SU-DHL-6 (cell line): Measurements from ENCODE around the gene NSMCE3.
"Not testable (repeated sequence)": the region's sequence is repeated elsewhere in the genome, so short reads cannot be mapped to it uniquely, and the experiment has no call there.

ENCODE experiments used
- H2AFZ ChIP-seq: fragments of 200-600 bp; sonication (generic); 2 replicates; pipeline ENCODE4 v1.6.1; 2014; ENCODE audit warnings: low read depth, mild to moderate bottlenecking, moderate library complexity, mixed read lengths, antibody characterized with exemption, low read length; ENCODE audit not compliant: severe bottlenecking
- H3F3A ChIP-seq: fragments of 200-600 bp; shearing (Covaris generic); 2 replicates; pipeline ENCODE4 v1.6.0; 2016; ENCODE audit warnings: antibody characterized with exemption, mild to moderate bottlenecking; ENCODE audit not compliant: insufficient read depth
- H3K27ac ChIP-seq: fragments of 200-600 bp; sonication (generic); 2 replicates; pipeline ENCODE4 v1.5.1; 2016; ENCODE audit warnings: low read depth, mild to moderate bottlenecking, low read length, moderate library complexity, mixed read lengths
- H3K27me3 ChIP-seq: fragments of 200-600 bp; sonication (generic), shearing (Covaris generic); 2 replicates; pipeline ENCODE4 v1.6.0; 2014; ENCODE audit warnings: mild to moderate bottlenecking, low read length
- H3K36me3 ChIP-seq: fragments of 200-600 bp; sonication (generic); 2 replicates; pipeline ENCODE4 v1.6.1; 2014; ENCODE audit warnings: mild to moderate bottlenecking, low read length, mixed read lengths
- H3K4me2 ChIP-seq: fragments of 300-600, 200-600 bp; shearing (Covaris generic), sonication (generic); 2 replicates; pipeline ENCODE4 v1.6.0; 2014; ENCODE audit warnings: low read length, low read depth, mild to moderate bottlenecking; ENCODE audit not compliant: poor library complexity, severe bottlenecking
- H3K4me3 ChIP-seq: fragments of 200-600 bp; sonication (generic); 2 replicates; pipeline ENCODE4 v1.5.1; 2014; ENCODE audit warnings: antibody characterized with exemption, low read length, mild to moderate bottlenecking, mixed read lengths; ENCODE audit not compliant: insufficient read depth, poor library complexity, severe bottlenecking
- H3K79me2 ChIP-seq: fragments of 200-600 bp; sonication (generic); 2 replicates; pipeline ENCODE4 v1.6.1; 2014; ENCODE audit warnings: mild to moderate bottlenecking, low read length, moderate library complexity; ENCODE audit not compliant: insufficient read depth
- H3K9ac ChIP-seq: fragments of 200-600 bp; sonication (generic); 2 replicates; pipeline ENCODE4 v1.7.0; 2014; ENCODE audit warnings: mild to moderate bottlenecking, low read length
- H3K9me2 ChIP-seq: fragments of 200-600 bp; sonication (generic); replicated peaks from 2 replicates; pipeline ENCODE4 v1.6.1; 2014; ENCODE audit warnings: low read length; ENCODE audit not compliant: insufficient read depth
- H3K9me3 ChIP-seq: fragments of 200-600 bp; sonication (generic); 2 replicates; pipeline ENCODE4 v1.6.1; 2014; ENCODE audit warnings: low read length, mixed read lengths; ENCODE audit not compliant: insufficient read depth
- H4K20me1 ChIP-seq: fragments of 200-600 bp; sonication (generic); 2 replicates; pipeline ENCODE4 v1.6.1; 2014; ENCODE audit warnings: low read depth, mild to moderate bottlenecking, antibody characterized with exemption, low read length, moderate library complexity, mixed read lengths
- CTCF ChIP-seq: fragments of 200-600 bp; sonication (generic); IDR thresholded peaks from one replicate; pipeline ENCODE4 v1.5.1; 2017; ENCODE audit warnings: antibody characterized with exemption, mild to moderate bottlenecking, low read length, moderate library complexity; ENCODE audit not compliant: insufficient read depth, poor library complexity, severe bottlenecking
- EZH2phosphoT487 ChIP-seq: fragments of 200-600 bp; sonication (generic), shearing (Covaris generic); conservative IDR thresholded peaks from 2 replicates; pipeline ENCODE4 v1.6.1; 2018; ENCODE audit warnings: mild to moderate bottlenecking, antibody characterized with exemption, low read length, moderate library complexity, mixed read lengths

NSMCE3 gene

GRCh38 chr15:29233566-29233965, 36.1 kb downstream of the NSMCE3 start:
- Histone ChIP-seq H3K9ac (no peak overlapping the region), H3K79me2 (no peaks in the 10 kb centered on the region), H3K9me2 (no peaks in the 10 kb centered on the region), H3K27ac (no peak overlapping the region), H3K9me3 (peaks cover 9% of the 10 kb centered on the region), H4K20me1 (no peaks in the 10 kb centered on the region), H3F3A (no peaks in the 10 kb centered on the region), H3K27me3 (no peaks in the 10 kb centered on the region; the same call in 1 of the 2 replicates), H3K4me3 (no peak overlapping the region), H2AFZ (no peak overlapping the region), H3K4me2 (no peak overlapping the region), H3K36me3 (no peaks in the 10 kb centered on the region)
- TF ChIP-seq EZH2phosphoT487: no peak
- no peak for TF ChIP-seq CTCF

- no peaks in the 10 kb centered on the region for H3K36me3 ChIP-seq
- no peak overlapping the region for H3K4me2 ChIP-seq
- no peaks in the 10 kb centered on the region; the same call in 1 of the 2 replicates for H3K27me3 ChIP-seq
- no peaks in the 10 kb centered on the region for H3F3A ChIP-seq
- no peaks in the 10 kb centered on the region for H3K79me2 ChIP-seq
- no peak overlapping the region for H3K27ac ChIP-seq
- H3K4me3 ChIP-seq: no peak overlapping the region
- no peaks in the 10 kb centered on the region for H3K9me2 ChIP-seq
- no peaks in the 10 kb centered on the region for H4K20me1 ChIP-seq
- H3K9ac ChIP-seq: no peak overlapping the region
- TF ChIP-seq EZH2phosphoT487 (no peak), CTCF (no peak)
- H3K9me3 ChIP-seq: no peaks in the 10 kb centered on the region
- no peak overlapping the region for H2AFZ ChIP-seq
These were observed 43.0 kb downstream of the NSMCE3 start for GRCh38 chr15:29226436-29227208.

GRCh38 chr15:29225534-29226234, 43.9 kb downstream of the NSMCE3 start:
- no peak overlapping the region for H3K4me3 ChIP-seq
- TF ChIP-seq EZH2phosphoT487 (no peak), CTCF (no peak)
- H4K20me1 ChIP-seq: no peaks in the 10 kb centered on the region
- no peak overlapping the region for H3K4me2 ChIP-seq
- no peaks in the 10 kb centered on the region for H3K9me2 ChIP-seq
- H3K9me3 ChIP-seq: no peaks in the 10 kb centered on the region
- no peak overlapping the region for H2AFZ ChIP-seq
- H3K27me3 ChIP-seq: no peaks in the 10 kb centered on the region; the same call in 1 of the 2 replicates
- no peaks in the 10 kb centered on the region for H3F3A ChIP-seq
- H3K27ac ChIP-seq: no peak overlapping the region
- H3K79me2 ChIP-seq: no peaks in the 10 kb centered on the region
- no peak overlapping the region for H3K9ac ChIP-seq
- H3K36me3 ChIP-seq: no peaks in the 10 kb centered on the region

GRCh38 chr15:29224987-29225363, 44.6 kb downstream of the NSMCE3 start:
- not testable (repeated sequence) for H4K20me1 ChIP-seq, H3K36me3 ChIP-seq, H3K9ac ChIP-seq, H3F3A ChIP-seq, H3K9me3 ChIP-seq, H3K79me2 ChIP-seq, H3K4me3 ChIP-seq, H3K4me2 ChIP-seq, H2AFZ ChIP-seq, H3K27ac ChIP-seq, H3K9me2 ChIP-seq, H3K27me3 ChIP-seq

- not testable (repeated sequence) for H3K9ac ChIP-seq, H4K20me1 ChIP-seq, H3K9me3 ChIP-seq, H3K27ac ChIP-seq, H2AFZ ChIP-seq, H3K36me3 ChIP-seq, H3K9me2 ChIP-seq, H3K4me2 ChIP-seq, H3K27me3 ChIP-seq, H3K4me3 ChIP-seq, H3F3A ChIP-seq, H3K79me2 ChIP-seq
These were observed 45.2 kb downstream of the NSMCE3 start for GRCh38 chr15:29224235-29224986.
